ENCODE measurements around the gene SART1.

The SART1 gene

DNA sequence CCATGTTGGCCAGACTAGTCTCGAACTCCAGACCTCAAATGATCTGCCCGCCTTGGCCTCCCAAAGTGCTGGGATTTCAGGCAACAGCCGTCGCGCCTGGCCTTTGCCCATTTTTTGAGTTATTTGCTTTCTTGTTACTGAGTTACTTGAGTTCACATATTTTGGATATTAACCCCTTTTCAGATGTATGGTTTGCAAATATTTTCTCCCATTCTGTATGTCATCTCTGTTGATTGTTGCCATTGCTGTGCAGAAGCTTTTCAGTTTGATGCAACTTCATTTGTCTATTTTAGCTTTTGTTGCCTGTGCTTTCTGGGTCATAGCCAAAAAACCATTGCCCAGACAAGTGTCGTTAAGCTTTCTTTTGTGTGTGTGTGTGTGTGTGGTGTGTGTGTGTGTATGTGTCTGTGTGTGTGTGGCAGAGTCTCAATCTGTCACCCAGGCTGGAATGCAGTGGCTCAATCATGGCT lies 9.4 kb upstream of the SART1 start:
- TF ChIP-seq RAD21 (IDR thresholded peaks at IDR 0.05; ENCODE audit: low read depth) = no peak
- no peak for TF ChIP-seq NFIC (IDR thresholded peaks at IDR 0.05)
- TF ChIP-seq EGR1 (IDR thresholded peaks at IDR 0.05) = no peak
- no peak for TF ChIP-seq MAX (IDR thresholded peaks at IDR 0.05)
- TF ChIP-seq ZBTB7A (IDR thresholded peaks at IDR 0.05; ENCODE audit: low read depth) = no peak
- TF ChIP-seq, protein P1, sequence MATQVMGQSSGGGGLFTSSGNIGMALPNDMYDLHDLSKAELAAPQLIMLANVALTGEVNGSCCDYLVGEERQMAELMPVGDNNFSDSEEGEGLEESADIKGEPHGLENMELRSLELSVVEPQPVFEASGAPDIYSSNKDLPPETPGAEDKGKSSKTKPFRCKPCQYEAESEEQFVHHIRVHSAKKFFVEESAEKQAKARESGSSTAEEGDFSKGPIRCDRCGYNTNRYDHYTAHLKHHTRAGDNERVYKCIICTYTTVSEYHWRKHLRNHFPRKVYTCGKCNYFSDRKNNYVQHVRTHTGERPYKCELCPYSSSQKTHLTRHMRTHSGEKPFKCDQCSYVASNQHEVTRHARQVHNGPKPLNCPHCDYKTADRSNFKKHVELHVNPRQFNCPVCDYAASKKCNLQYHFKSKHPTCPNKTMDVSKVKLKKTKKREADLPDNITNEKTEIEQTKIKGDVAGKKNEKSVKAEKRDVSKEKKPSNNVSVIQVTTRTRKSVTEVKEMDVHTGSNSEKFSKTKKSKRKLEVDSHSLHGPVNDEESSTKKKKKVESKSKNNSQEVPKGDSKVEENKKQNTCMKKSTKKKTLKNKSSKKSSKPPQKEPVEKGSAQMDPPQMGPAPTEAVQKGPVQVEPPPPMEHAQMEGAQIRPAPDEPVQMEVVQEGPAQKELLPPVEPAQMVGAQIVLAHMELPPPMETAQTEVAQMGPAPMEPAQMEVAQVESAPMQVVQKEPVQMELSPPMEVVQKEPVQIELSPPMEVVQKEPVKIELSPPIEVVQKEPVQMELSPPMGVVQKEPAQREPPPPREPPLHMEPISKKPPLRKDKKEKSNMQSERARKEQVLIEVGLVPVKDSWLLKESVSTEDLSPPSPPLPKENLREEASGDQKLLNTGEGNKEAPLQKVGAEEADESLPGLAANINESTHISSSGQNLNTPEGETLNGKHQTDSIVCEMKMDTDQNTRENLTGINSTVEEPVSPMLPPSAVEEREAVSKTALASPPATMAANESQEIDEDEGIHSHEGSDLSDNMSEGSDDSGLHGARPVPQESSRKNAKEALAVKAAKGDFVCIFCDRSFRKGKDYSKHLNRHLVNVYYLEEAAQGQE (IDR thresholded peaks at IDR 0.05; ENCODE audit: low read depth) = no peak
- TF ChIP-seq, protein P2, sequence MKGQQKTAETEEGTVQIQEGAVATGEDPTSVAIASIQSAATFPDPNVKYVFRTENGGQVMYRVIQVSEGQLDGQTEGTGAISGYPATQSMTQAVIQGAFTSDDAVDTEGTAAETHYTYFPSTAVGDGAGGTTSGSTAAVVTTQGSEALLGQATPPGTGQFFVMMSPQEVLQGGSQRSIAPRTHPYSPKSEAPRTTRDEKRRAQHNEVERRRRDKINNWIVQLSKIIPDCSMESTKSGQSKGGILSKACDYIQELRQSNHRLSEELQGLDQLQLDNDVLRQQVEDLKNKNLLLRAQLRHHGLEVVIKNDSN (IDR thresholded peaks at IDR 0.05) = no peak
- TF ChIP-seq FOXM1 (IDR thresholded peaks at IDR 0.05; ENCODE audit: borderline replicate concordance, low read depth) = no peak
- TF ChIP-seq TAF1 (IDR thresholded peaks at IDR 0.05; ENCODE audit: low read depth) = no peak
- no peak for TF ChIP-seq EP300 (IDR thresholded peaks at IDR 0.05; ENCODE audit: borderline replicate concordance)
- TF ChIP-seq TEAD4 (IDR thresholded peaks at IDR 0.05) = no peak
- no peak for TF ChIP-seq TCF12 (IDR thresholded peaks at IDR 0.05; ENCODE audit: low read depth)
- no peak for TF ChIP-seq CREB1 (IDR thresholded peaks at IDR 0.05; ENCODE audit: low read depth)
- TF ChIP-seq YY1 (IDR thresholded peaks at IDR 0.05; ENCODE audit: low read depth) = no peak
- no peak for TF ChIP-seq CEBPB (IDR thresholded peaks at IDR 0.05)

- TF ChIP-seq TCF12 (IDR thresholded peaks at IDR 0.05; ENCODE audit: low read depth) (no peak), TAF1 (IDR thresholded peaks at IDR 0.05; ENCODE audit: low read depth) (no peak), FOXM1 (IDR thresholded peaks at IDR 0.05; ENCODE audit: borderline replicate concordance, low read depth) (no peak), ZBTB7A (IDR thresholded peaks at IDR 0.05; ENCODE audit: low read depth) (no peak), EGR1 (IDR thresholded peaks at IDR 0.05) (no peak), RAD21 (IDR thresholded peaks at IDR 0.05; ENCODE audit: low read depth) (no peak), YY1 (IDR thresholded peaks at IDR 0.05; ENCODE audit: low read depth) (no peak), CEBPB (IDR thresholded peaks at IDR 0.05) (no peak), TEAD4 (IDR thresholded peaks at IDR 0.05) (no peak)
Measured at GRCh38 chr11:65953471-65953870, 8.1 kb upstream of the SART1 start.

- TF ChIP-seq EP300 (IDR thresholded peaks at IDR 0.05; ENCODE audit: borderline replicate concordance) (no peak), EGR1 (IDR thresholded peaks at IDR 0.05) (no peak), CEBPB (IDR thresholded peaks at IDR 0.05) (no peak), FOXM1 (IDR thresholded peaks at IDR 0.05; ENCODE audit: borderline replicate concordance, low read depth) (no peak), TCF12 (IDR thresholded peaks at IDR 0.05; ENCODE audit: low read depth) (no peak)
Measured at GRCh38 chr11:65954771-65955170, 6.8 kb upstream of the SART1 start.

- no peak for TF ChIP-seq EP300 (IDR thresholded peaks at IDR 0.05; ENCODE audit: borderline replicate concordance)
- no peak for TF ChIP-seq CEBPB (IDR thresholded peaks at IDR 0.05)
- TF ChIP-seq, protein P2 (IDR thresholded peaks at IDR 0.05) = no peak
Measured at GRCh38 chr11:65958291-65958690, 3.2 kb upstream of the SART1 start.

DNA sequence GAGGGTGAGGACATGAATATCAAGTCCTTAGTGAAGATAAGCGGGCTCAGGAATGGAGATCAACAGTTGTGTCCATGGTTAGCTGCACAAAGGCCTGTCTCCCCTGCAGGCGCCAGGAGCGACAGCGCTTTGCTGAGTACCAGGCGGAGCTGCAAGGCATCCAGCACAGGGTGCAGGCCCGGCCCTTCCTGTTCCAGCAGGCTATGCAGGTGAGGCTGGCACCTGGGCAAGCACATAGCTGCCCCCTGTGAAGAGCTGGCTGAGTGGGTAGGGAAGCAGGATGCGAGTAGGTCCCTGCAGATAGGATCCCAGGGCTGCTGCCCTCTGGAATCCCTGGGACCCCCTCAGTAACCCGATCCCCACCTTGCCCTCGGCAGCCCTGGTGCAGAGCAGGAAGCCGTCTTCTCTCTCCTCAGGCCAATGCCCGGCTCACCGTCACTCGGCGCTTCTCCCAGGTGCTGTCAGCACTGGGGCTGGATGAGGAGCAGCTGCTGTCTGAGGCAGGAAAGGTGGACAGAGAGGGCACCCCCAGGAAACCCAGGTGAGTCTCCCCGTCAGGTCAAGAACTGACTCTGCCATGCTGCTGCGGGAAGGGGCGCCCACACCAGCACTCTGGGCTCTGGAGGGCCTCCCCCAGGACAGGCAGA lies 2.6 kb upstream of the SART1 start:
- TF ChIP-seq RAD21 (IDR thresholded peaks at IDR 0.05; ENCODE audit: low read depth) (no peak), TAF1 (IDR thresholded peaks at IDR 0.05; ENCODE audit: low read depth) (no peak), FOXM1 (IDR thresholded peaks at IDR 0.05; ENCODE audit: borderline replicate concordance, low read depth) (no peak), MAX (IDR thresholded peaks at IDR 0.05) (no peak), EGR1 (IDR thresholded peaks at IDR 0.05) (no peak), CREB1 (IDR thresholded peaks at IDR 0.05; ENCODE audit: low read depth) (no peak), EP300 (IDR thresholded peaks at IDR 0.05; ENCODE audit: borderline replicate concordance) (no peak), NFIC (IDR thresholded peaks at IDR 0.05) (no peak), TEAD4 (IDR thresholded peaks at IDR 0.05) (no peak), ZBTB7A (IDR thresholded peaks at IDR 0.05; ENCODE audit: low read depth) (no peak), TCF12 (IDR thresholded peaks at IDR 0.05; ENCODE audit: low read depth) (no peak), CEBPB (IDR thresholded peaks at IDR 0.05) (no peak), YY1 (IDR thresholded peaks at IDR 0.05; ENCODE audit: low read depth) (no peak)
- TF ChIP-seq, protein P2 (IDR thresholded peaks at IDR 0.05) = no peak
- TF ChIP-seq, protein P1 (IDR thresholded peaks at IDR 0.05; ENCODE audit: low read depth) = no peak
